ENCODE results near the gene TNFSF13B.

- TF ChIP-seq CTCF (IDR thresholded peaks at IDR 0.05; ENCODE audit: low read depth, low read length, missing input control) (no peak), REST (IDR thresholded peaks at IDR 0.05) (no peak), MAX (IDR thresholded peaks at IDR 0.05) (no peak), TAF1 (conservative IDR thresholded peaks at IDR 0.05) (no peak)
Observed at GRCh38 chr13:108276060-108276459, 6.5 kb downstream of the TNFSF13B start.

All from liver (tissue), 3 donors.